ENCODE measurements around the gene C1QB.
"Not testable (repeated sequence)": the region's sequence is repeated elsewhere in the genome, so short reads cannot be mapped to it uniquely, and the experiment has no call there.

Gene C1QB

GRCh38 chr1:22651941-22652856 lies 837 bp upstream of the C1QB start:
- Histone ChIP-seq H3K27ac (ENCODE audit: low read length) (no peak overlapping the region), H3K4me3 (ENCODE audit: low read length) (no peak overlapping the region), H3K4me1 (ENCODE audit: insufficient read depth, low read length) (no peaks in the 10 kb centered on the region), H3K36me3 (ENCODE audit: insufficient read depth, low read depth, low read length) (no peaks in the 10 kb centered on the region), H3K9ac (ENCODE audit: low read depth, low read length) (no peak overlapping the region), H3K9me3 (ENCODE audit: insufficient read depth, low read depth, low read length) (no peaks in the 10 kb centered on the region), H3K27me3 (ENCODE audit: insufficient read depth, low read length) (no peaks in the 10 kb centered on the region; the same call in 1 of the 2 replicates)

GRCh38 chr1:22654692-22655091 lies 1.7 kb downstream of the C1QB start:
- no peaks in the 10 kb centered on the region for H3K27me3 ChIP-seq (ENCODE audit: insufficient read depth, low read length)
- no peaks in the 10 kb centered on the region for H3K36me3 ChIP-seq (ENCODE audit: insufficient read depth, low read depth, low read length)

GRCh38 chr1:22658385-22659163 lies 5.5 kb downstream of the C1QB start:
- H3K9me3 ChIP-seq (ENCODE audit: insufficient read depth, low read depth, low read length): no peaks in the 10 kb centered on the region
- no peaks in the 10 kb centered on the region for H3K27me3 ChIP-seq (ENCODE audit: insufficient read depth, low read length)
- H3K27ac ChIP-seq (ENCODE audit: low read length): no peak overlapping the region
- H3K36me3 ChIP-seq (ENCODE audit: insufficient read depth, low read depth, low read length): no peaks in the 10 kb centered on the region
- no peak overlapping the region for H3K4me3 ChIP-seq (ENCODE audit: low read length)
- no peak overlapping the region for H3K9ac ChIP-seq (ENCODE audit: low read depth, low read length)
- no peaks in the 10 kb centered on the region for H3K4me1 ChIP-seq (ENCODE audit: insufficient read depth, low read length)

More at GRCh38 chr1:22654692-22655091, 1.7 kb downstream of the C1QB start:
- Histone ChIP-seq H3K9me3 (ENCODE audit: insufficient read depth, low read depth, low read length) (no peaks in the 10 kb centered on the region), H3K9ac (ENCODE audit: low read depth, low read length) (no peak overlapping the region), H3K27ac (ENCODE audit: low read length) (no peak overlapping the region), H3K4me1 (ENCODE audit: insufficient read depth, low read length) (no peaks in the 10 kb centered on the region), H3K4me3 (ENCODE audit: low read length) (no peak overlapping the region)

- H3K4me3 ChIP-seq (ENCODE audit: low read length): no peak overlapping the region
- no peak overlapping the region for H3K9ac ChIP-seq (ENCODE audit: low read depth, low read length)
- no peaks in the 10 kb centered on the region for H3K9me3 ChIP-seq (ENCODE audit: insufficient read depth, low read depth, low read length)
- H3K36me3 ChIP-seq (ENCODE audit: insufficient read depth, low read depth, low read length): no peaks in the 10 kb centered on the region
- no peaks in the 10 kb centered on the region for H3K27me3 ChIP-seq (ENCODE audit: insufficient read depth, low read length)
- H3K4me1 ChIP-seq (ENCODE audit: insufficient read depth, low read length): no peaks in the 10 kb centered on the region
- no peak overlapping the region for H3K27ac ChIP-seq (ENCODE audit: low read length)
Measured at GRCh38 chr1:22660716-22661241, 7.7 kb downstream of the C1QB start.

- Histone ChIP-seq H3K27ac (ENCODE audit: low read length) (no peak overlapping the region), H3K36me3 (ENCODE audit: insufficient read depth, low read depth, low read length) (no peaks in the 10 kb centered on the region), H3K9me3 (ENCODE audit: insufficient read depth, low read depth, low read length) (no peaks in the 10 kb centered on the region), H3K9ac (ENCODE audit: low read depth, low read length) (no peak overlapping the region), H3K4me3 (ENCODE audit: low read length) (no peak overlapping the region), H3K4me1 (ENCODE audit: insufficient read depth, low read length) (no peaks in the 10 kb centered on the region), H3K27me3 (ENCODE audit: insufficient read depth, low read length) (no peaks in the 10 kb centered on the region)
Measured at GRCh38 chr1:22661880-22662279, 8.8 kb downstream of the C1QB start.

GRCh38 chr1:22662318-22662717 lies 9.3 kb downstream of the C1QB start:
- H3K36me3 ChIP-seq (ENCODE audit: insufficient read depth, low read depth, low read length): no peaks in the 10 kb centered on the region
- no peaks in the 10 kb centered on the region for H3K4me1 ChIP-seq (ENCODE audit: insufficient read depth, low read length)
- no peaks in the 10 kb centered on the region for H3K9me3 ChIP-seq (ENCODE audit: insufficient read depth, low read depth, low read length)
- no peak overlapping the region for H3K9ac ChIP-seq (ENCODE audit: low read depth, low read length)
- H3K27me3 ChIP-seq (ENCODE audit: insufficient read depth, low read length): no peaks in the 10 kb centered on the region; the same call in 1 of the 2 replicates
- no peak overlapping the region for H3K4me3 ChIP-seq (ENCODE audit: low read length)
- no peak overlapping the region for H3K27ac ChIP-seq (ENCODE audit: low read length)

- H3K27ac ChIP-seq (ENCODE audit: low read length): no peak overlapping the region
- no peaks in the 10 kb centered on the region; the same call in 1 of the 2 replicates for H3K27me3 ChIP-seq (ENCODE audit: insufficient read depth, low read length)
- no peak overlapping the region for H3K9ac ChIP-seq (ENCODE audit: low read depth, low read length)
- no peaks in the 10 kb centered on the region for H3K9me3 ChIP-seq (ENCODE audit: insufficient read depth, low read depth, low read length)
- no peaks in the 10 kb centered on the region for H3K36me3 ChIP-seq (ENCODE audit: insufficient read depth, low read depth, low read length)
- no peak overlapping the region for H3K4me3 ChIP-seq (ENCODE audit: low read length)
- no peaks in the 10 kb centered on the region for H3K4me1 ChIP-seq (ENCODE audit: insufficient read depth, low read length)
Measured at GRCh38 chr1:22662986-22663408, 10.0 kb downstream of the C1QB start.

- Histone ChIP-seq H3K9ac (ENCODE audit: low read depth, low read length) (no peak overlapping the region), H3K36me3 (ENCODE audit: insufficient read depth, low read depth, low read length) (no peaks in the 10 kb centered on the region), H3K4me3 (ENCODE audit: low read length) (no peak overlapping the region), H3K27ac (ENCODE audit: low read length) (no peak overlapping the region), H3K4me1 (ENCODE audit: insufficient read depth, low read length) (no peaks in the 10 kb centered on the region), H3K27me3 (ENCODE audit: insufficient read depth, low read length) (no peaks in the 10 kb centered on the region; the same call in 1 of the 2 replicates), H3K9me3 (ENCODE audit: insufficient read depth, low read depth, low read length) (no peaks in the 10 kb centered on the region)
Measured at GRCh38 chr1:22665752-22666151, 12.7 kb downstream of the C1QB start.

- Histone ChIP-seq H3K9ac (ENCODE audit: low read depth, low read length) (no peak overlapping the region), H3K4me1 (ENCODE audit: insufficient read depth, low read length) (no peaks in the 10 kb centered on the region), H3K9me3 (ENCODE audit: insufficient read depth, low read depth, low read length) (no peaks in the 10 kb centered on the region), H3K27ac (ENCODE audit: low read length) (no peak overlapping the region), H3K4me3 (ENCODE audit: low read length) (no peak overlapping the region), H3K36me3 (ENCODE audit: insufficient read depth, low read depth, low read length) (no peaks in the 10 kb centered on the region), H3K27me3 (ENCODE audit: insufficient read depth, low read length) (no peaks in the 10 kb centered on the region; the same call in 1 of the 2 replicates)
Measured at GRCh38 chr1:22666412-22666811, 13.4 kb downstream of the C1QB start.

- H3K9me3 ChIP-seq (ENCODE audit: insufficient read depth, low read depth, low read length); H3K9ac ChIP-seq (ENCODE audit: low read depth, low read length); H3K4me1 ChIP-seq (ENCODE audit: insufficient read depth, low read length); H3K27ac ChIP-seq (ENCODE audit: low read length); H3K36me3 ChIP-seq (ENCODE audit: insufficient read depth, low read depth, low read length); H3K4me3 ChIP-seq (ENCODE audit: low read length); H3K27me3 ChIP-seq (ENCODE audit: insufficient read depth, low read length): not testable (repeated sequence)
Measured at GRCh38 chr1:22668840-22669239, 15.8 kb downstream of the C1QB start.

- Histone ChIP-seq H3K9me3 (ENCODE audit: insufficient read depth, low read depth, low read length) (no peaks in the 10 kb centered on the region), H3K27me3 (ENCODE audit: insufficient read depth, low read length) (no peaks in the 10 kb centered on the region; the same call in 1 of the 2 replicates), H3K4me3 (ENCODE audit: low read length) (no peak overlapping the region), H3K4me1 (ENCODE audit: insufficient read depth, low read length) (no peaks in the 10 kb centered on the region; the same call in 1 of the 2 replicates), H3K9ac (ENCODE audit: low read depth, low read length) (no peak overlapping the region), H3K36me3 (ENCODE audit: insufficient read depth, low read depth, low read length) (no peaks in the 10 kb centered on the region), H3K27ac (ENCODE audit: low read length) (no peak overlapping the region)
Measured at GRCh38 chr1:22670352-22670975, 17.4 kb downstream of the C1QB start.

All from iPS-20b (cell line).